GM21529 (cell line): Measurements from ENCODE around the gene RBM7.

ENCODE experiments used
- ATAC-seq: cut with Tn5 transposase; IDR thresholded peaks from one replicate; pipeline ENCODE4 v1.9.1; 2021; ENCODE audit not compliant: unreplicated experiment

Gene RBM7

DNA sequence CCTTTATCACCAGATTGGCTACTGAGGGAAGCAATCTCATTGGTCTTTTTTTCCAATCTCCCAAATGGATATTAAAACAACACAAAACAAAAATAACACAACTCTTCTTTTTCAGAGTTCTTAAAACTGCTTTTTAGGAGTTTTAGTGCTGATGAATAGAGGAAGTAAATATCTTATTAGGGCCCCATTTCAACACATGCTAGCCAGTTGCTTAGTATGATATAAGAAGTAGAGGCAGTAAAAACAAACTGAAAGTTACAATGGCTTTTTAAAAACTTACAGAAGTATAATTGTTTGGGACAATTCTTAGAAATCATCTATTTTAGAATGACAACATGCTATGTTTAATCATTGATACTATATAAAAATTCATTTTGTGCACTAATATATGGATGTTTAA lies 3.5 kb upstream of the RBM7 start:
- no peak for ATAC-seq

- ATAC-seq = no peak
These were observed 3.0 kb upstream of the RBM7 start for GRCh38 chr11:114397349-114397982.

DNA sequence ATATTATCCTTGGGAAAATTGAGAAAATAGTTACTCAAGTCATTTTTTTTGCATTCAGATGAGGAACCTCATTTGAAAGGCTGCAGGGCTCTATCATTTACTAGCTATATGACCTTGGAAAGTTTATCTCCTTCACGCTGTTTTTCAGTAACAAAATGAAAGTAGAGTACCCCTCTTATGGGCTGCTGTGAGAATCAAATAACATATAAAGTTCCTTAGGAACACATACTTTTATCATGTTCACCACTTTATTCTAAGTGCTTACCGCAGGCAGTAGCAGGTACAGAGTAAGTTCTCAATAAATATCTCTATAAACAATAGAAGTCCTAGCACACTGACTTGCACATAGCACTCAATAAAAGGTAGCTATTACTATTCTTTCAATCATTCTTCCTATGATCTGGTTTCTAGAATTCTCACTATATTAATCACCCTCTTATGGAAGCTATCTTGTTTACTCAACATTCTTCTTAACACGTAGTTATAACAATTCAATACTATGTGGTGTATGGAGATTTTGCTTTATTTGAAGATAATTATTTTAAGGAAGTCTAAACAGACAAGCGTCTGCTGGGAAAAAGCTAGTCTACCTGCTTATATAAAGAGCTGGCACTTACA lies 2.1 kb upstream of the RBM7 start:
- no peak for ATAC-seq

GRCh38 chr11:114399490-114400215 lies 813 bp upstream of the RBM7 start:
- peak; percentile 29 for ATAC-seq

- no peak for ATAC-seq
These were observed 403 bp downstream of the RBM7 start for GRCh38 chr11:114400915-114401223.

DNA sequence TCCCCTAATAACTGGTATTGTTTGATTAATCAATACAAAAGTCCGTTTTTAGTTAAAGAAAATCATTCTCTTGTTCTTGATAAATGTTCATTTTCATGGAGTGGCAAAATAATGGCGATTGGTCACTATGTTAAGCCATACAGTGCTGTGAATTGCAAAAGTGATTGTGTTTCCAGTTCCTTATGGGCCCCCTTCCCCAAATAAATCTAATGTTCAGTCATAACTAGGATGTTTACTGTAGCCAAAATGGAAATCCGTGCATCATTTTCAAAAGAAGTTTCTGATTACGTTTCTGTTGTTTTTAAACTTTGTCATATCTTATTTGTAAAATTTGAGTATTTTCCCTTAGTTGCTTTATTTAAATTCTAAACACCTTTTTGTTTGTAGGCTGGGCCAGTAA lies 845 bp downstream of the RBM7 start:
- no peak for ATAC-seq

DNA sequence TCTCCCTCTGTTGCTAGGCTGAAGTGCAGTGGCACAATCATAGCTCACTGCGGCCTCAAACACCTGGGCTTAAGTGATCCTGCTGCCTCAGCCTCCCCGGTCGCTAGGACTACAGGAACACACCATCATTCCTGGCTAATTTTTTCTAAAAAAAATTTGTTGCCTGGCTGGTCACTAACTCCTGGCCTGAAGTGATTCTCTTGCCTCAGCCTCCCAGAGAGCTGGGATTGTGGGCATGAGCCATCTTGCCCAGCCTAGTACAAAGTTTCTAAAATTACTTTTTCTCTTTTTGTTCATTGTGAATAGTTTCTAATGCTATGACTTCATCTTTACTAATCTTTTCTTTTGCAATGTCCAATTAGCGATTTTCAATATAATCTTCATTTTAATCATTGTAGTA lies 12.5 kb downstream of the RBM7 start:
- no peak for ATAC-seq

GRCh38 chr11:114413958-114414357 lies 13.5 kb downstream of the RBM7 start:
- ATAC-seq = no peak

DNA sequence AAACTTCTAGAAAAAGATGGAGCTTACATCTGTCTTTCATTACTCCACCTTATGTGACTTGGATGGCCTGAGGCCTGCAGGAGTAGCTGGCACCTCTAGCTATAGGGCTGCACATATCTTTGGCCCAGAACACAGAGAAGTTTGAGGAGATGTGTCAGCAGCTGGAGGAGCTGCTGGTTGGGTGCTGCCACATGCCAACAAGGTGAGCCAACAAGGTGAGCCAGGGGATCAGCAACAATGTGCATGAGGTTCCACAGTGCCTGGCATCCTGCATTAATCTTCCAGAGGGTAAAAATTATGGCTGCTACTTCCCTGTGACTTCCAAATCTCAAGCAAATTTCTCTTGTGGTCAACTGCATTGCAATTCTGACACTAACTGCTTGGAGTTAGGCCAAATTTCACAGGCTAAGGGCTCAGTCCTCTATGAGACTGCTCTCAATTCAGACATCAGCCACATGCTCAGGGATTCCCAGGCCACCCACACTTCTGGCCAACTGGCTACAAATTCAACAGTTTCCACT lies 16.0 kb downstream of the RBM7 start:
- no peak for ATAC-seq

DNA sequence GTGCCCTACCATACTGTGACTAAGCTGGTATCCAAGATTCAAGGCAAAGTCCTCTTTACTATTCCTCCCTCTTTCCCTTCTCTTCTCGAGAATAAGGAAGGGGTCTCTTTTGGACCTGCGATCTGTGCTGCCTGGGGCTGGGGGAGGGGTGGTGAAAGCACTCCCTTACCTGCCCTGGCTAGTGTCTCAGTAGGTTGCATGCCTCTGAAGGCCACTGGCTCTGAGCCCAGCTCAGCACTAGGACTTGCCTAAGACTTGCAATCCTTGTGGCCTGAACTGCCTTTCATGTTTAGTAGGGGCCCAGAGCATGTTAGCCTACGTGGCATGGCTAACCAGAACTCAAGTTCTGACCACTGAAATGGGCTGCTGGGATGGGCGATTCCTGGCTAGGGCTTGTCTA lies 25.8 kb downstream of the RBM7 start:
- ATAC-seq = no peak

DNA sequence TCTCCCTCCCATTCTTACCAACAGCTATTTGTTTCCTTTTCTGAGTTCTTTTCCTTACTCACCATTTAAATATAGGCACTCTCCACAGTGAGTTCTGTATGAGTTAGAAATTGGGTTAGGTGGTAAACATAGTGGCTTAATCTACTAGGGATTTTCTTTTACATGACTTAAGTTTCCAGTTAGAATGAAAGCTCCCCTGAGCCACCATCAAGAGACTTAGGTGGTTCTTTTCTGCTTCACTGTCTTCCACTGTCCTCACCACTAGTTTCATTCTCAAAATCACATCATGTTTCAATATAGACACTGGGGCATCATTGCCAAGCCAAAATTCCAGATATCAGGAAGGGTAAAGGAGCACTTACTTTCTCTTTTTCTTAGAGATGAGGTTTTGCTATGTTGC lies 29.8 kb downstream of the RBM7 start:
- no peak for ATAC-seq

DNA sequence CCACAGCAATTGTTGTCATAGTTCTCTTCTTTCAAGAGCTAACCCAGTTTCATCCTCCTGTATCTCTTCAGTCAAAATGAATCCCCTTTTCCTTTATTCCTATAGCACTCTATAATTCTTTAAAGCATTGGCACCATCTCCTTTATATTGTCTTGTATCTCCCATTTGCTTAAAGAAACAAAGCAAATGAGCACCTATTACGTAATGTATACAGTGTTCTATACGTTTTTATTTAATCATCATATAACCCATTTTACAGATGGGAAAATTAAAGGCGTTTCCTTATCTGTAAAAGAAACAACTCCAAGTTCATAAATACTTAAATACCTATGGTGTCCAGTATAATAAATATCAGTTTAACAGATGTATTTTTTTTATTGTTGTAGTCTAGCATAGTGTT lies 32.4 kb downstream of the RBM7 start:
- ATAC-seq = no peak

DNA sequence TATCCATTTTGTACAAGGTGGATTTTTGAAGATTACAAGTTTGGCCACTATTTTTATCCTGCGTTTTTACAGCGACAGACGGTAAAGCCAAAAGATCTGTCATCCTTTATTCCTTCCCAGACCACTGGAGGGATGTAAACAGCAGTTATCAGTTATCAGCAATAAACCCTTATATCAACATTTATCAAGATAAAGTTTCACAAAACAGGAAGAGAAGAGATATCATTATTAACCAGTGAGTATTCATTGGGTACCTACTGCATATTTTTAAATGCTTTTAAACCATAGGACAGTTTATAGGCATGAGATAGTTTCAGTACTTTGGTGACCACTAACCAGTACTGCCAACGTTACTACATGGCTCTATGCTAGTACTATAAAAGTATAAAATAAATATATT lies 32.9 kb downstream of the RBM7 start:
- no peak for ATAC-seq

DNA sequence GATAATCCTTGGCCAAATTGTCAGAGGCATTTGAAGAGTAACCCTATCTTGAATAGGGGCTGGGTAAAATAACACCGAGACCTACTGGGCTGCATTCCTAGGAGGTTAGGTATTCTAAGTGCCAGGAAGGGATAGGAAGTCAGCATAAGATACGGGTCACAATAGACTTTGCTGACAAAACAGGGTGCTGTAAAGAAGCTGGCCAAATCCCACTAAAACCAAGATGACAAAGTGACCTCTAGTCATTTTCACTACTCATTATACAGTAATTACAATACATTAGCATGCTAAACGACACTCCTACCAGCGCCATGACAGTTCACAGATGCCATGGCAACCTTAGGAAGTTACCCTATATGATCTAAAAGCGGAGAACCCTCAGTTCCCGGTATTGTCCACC lies 37.8 kb downstream of the RBM7 start:
- ATAC-seq = no peak

- peak; percentile 99 for ATAC-seq
These were observed 39.0 kb downstream of the RBM7 start, which contains the start of gene REXO2 for GRCh38 chr11:114439229-114440120. Gene REXO2, plus strand, starts transcription at chr11:114439467. Its CDS starts 62 bp downstream, at chr11:114439529.

- no peak for ATAC-seq
These were observed 39.8 kb downstream of the RBM7 start for GRCh38 chr11:114440121-114440860.

DNA sequence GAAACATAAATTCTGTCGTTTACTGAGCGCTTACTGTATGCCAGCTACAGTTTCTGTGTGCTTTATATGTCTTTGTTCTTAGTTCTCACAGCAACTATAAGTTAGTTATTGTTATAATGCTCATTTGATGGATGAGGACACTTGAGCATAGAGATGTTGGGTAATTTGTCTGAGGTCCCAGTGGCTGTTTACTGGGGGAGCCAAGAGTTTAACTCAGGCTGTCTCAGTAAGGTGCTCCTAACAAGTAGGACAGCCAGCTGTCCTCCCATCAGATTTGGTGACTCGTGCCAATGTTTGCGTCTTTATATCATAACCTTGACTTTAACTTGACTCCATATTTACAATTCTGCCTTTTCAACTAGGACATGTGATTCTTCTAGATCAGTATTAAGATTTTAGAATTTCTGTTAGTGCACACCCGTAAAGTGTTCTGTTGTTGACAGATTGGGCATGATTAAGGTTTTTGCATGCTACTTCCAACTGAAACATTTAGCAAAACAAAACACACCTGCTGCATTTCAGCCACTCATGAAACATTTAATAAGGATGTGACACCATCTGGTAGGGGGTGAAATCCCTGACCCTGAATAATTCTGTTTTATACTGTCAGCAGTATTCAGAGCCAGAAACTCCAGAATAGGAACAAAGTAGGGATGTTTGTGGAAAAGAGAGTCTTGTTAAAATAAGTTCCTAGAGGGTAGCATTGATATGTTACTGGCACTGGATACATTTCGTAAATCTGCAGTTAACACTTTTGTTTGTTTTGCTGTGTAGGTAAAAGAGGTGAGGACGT lies 40.7 kb downstream of the RBM7 start:
- ATAC-seq = no peak

DNA sequence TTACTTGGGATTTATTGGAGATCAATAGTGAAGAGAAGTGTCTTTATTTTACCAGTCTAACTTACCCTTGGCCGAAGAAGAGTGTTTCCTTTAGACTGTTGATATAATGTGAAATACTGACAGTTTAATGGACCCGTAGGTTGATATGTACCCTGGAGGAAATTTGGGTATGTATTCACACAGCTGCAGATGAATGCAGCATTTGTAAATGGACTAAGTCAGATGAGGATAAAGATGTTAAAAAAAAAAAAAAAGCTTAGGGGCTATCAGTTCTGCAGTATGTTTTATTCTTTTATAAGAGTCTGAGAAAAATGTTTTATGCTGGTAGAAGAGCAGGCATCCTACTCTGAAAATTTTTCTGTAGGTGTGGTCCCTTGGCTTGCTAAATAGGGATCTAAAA lies 41.5 kb downstream of the RBM7 start:
- no peak for ATAC-seq

DNA sequence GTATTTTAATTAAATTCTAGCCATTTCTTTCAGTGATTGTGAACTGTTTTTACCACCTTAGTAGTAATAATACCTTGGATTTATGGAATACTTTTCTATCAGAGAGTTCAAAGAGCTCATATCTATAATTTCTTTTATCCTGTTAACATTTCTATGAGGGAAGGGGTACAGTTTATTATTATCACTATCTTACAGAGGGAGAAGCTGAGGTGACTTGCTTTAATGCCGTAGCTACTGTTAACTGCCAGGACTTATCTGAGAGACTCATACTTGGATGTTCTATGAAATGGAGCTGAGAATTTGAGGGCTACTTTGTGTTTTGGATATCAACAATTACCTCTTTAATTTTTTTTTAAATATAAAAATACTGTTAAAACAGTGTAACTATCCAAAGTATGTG lies 42.1 kb downstream of the RBM7 start:
- ATAC-seq = no peak

DNA sequence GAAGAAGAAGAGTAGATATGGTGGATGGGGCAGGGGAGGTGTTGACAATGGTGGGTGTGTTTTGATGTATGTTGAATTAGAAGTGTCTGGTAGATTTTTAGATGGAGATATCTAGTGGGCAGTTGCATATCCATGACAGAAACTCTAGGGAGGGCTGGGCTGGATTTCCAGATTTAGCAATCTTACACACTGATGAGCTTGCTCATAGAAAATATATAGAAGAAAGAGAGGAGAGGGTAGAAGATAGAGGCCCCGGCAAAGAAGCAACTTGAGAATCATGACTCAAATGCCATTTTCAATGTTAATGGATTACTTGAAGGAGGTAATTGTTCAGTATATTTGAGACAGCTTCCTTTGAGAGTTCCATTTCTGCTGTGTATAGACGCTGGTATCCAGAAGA lies 47.0 kb downstream of the RBM7 start:
- no peak for ATAC-seq
